ENCODE results near the gene SLC1A2.

Gene SLC1A2

GRCh38 chr11:35207471-35208403, 211.6 kb downstream of the SLC1A2 start:
- DNase-seq (ENCODE audit: extremely low read depth, low read depth) = no peak
- TF ChIP-seq CTCF (IDR thresholded peaks at IDR 0.05; ENCODE audit: low read depth, low read length) = no peak

GRCh38 chr11:35206616-35207015, 212.7 kb downstream of the SLC1A2 start:
- TF ChIP-seq CTCF (IDR thresholded peaks at IDR 0.05; ENCODE audit: low read depth, low read length) = no peak
- DNase-seq (ENCODE audit: extremely low read depth, low read depth) = no peak

DNA sequence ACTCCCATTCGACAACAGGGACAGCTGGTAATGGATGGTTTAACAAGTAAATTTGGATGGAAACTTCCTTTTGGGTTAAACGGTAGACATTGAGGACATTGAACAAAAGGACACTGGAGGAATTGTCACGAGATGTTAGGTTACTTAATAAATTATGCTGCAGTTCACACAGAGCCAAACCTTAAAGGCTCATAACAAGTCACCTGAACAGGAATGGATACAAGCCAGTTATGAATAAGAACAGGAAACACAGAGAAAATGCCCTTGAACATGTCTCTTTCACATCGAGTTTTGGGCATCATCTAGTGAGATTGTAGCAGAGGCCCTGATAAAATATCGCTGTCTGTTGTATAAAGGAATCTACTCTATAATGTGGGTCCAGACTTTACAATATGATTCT, 214.7 kb downstream of the SLC1A2 start:
- TF ChIP-seq CTCF (IDR thresholded peaks at IDR 0.05; ENCODE audit: low read depth, low read length) = no peak
- DNase-seq (ENCODE audit: extremely low read depth, low read depth) = no peak

Data from AG09319 (cell line).